ENCODE data around the gene CABP7.

The CABP7 gene

GRCh38 chr22:29701155-29701999 lies 18.4 kb upstream of the CABP7 start:
- DNase-seq, result no peak

GRCh38 chr22:29702000-29702930 lies 17.5 kb upstream of the CABP7 start:
- no peak for DNase-seq
- intact Hi-C loops (cut with DNase I), result no loop called here

More at GRCh38 chr22:29701155-29701999, 18.4 kb upstream of the CABP7 start:
- intact Hi-C loops (cut with DNase I), result no loop called here

- DNase-seq, result peak in 6 of 10 donors; percentile 34 to 51 (median 42)
- intact Hi-C loops (cut with DNase I), result no loop called here
Measured at GRCh38 chr22:29702931-29703501, 16.8 kb upstream of the CABP7 start.

- intact Hi-C loops (cut with DNase I), result no loop called here
- no peak for DNase-seq
Measured at GRCh38 chr22:29703569-29704195, 16.1 kb upstream of the CABP7 start.

- DNase-seq, result peak in 9 of 10 donors; percentile 39 to 94 (median 66)
Measured at GRCh38 chr22:29704528-29705285, 15.1 kb upstream of the CABP7 start.

GRCh38 chr22:29705651-29706050 lies 14.2 kb upstream of the CABP7 start:
- no peak for DNase-seq
- intact Hi-C loops (cut with DNase I), result no loop called here

More at GRCh38 chr22:29704528-29705285, 15.1 kb upstream of the CABP7 start:
- intact Hi-C loops (cut with DNase I), result no loop called here

- intact Hi-C loops (cut with DNase I), result no loop called here
- no peak for DNase-seq
Measured at GRCh38 chr22:29706486-29706885, 13.3 kb upstream of the CABP7 start.

GRCh38 chr22:29707010-29707409 lies 12.8 kb upstream of the CABP7 start:
- DNase-seq, result no peak
- intact Hi-C loops (cut with DNase I), result no loop called here

- intact Hi-C loops (cut with DNase I), result no loop called here
- no peak for DNase-seq
Measured at GRCh38 chr22:29707471-29707870, 12.3 kb upstream of the CABP7 start.

- DNase-seq, result no peak
- intact Hi-C loops (cut with DNase I), result no loop called here
Measured at GRCh38 chr22:29710193-29710592, 9.6 kb upstream of the CABP7 start.

- intact Hi-C loops (cut with DNase I), result no loop called here
Measured at GRCh38 chr22:29710922-29711593, 8.7 kb upstream of the CABP7 start.

GRCh38 chr22:29712119-29712518 lies 7.7 kb upstream of the CABP7 start:
- no peak for DNase-seq
- intact Hi-C loops (cut with DNase I), result no loop called here

More at GRCh38 chr22:29710922-29711593, 8.7 kb upstream of the CABP7 start:
- DNase-seq, result no peak

GRCh38 chr22:29713156-29713727 lies 6.6 kb upstream of the CABP7 start:
- intact Hi-C loops (cut with DNase I), result no loop called here
- DNase-seq, result no peak

- intact Hi-C loops (cut with DNase I), result no loop called here
- DNase-seq, result no peak
Measured at GRCh38 chr22:29715240-29715639, 4.6 kb upstream of the CABP7 start.

- no peak for DNase-seq
Measured at GRCh38 chr22:29715705-29716104, 4.1 kb upstream of the CABP7 start.

GRCh38 chr22:29716814-29717545 lies 2.8 kb upstream of the CABP7 start:
- peak in 9 of 10 donors; percentile 47 to 96 (median 78) for DNase-seq
- intact Hi-C loops (cut with DNase I), result no loop called here

More at GRCh38 chr22:29715705-29716104, 4.1 kb upstream of the CABP7 start:
- intact Hi-C loops (cut with DNase I), result no loop called here

GRCh38 chr22:29717789-29718188 lies 2.0 kb upstream of the CABP7 start:
- no peak for DNase-seq
- intact Hi-C loops (cut with DNase I), result no loop called here
